Mononuclear cell (primary cell): Measurements from ENCODE around the gene NBDY. TPM values are rescaled to one million over a fixed set of nuclear protein-coding genes. Genes with fewer than 3 reads are reported as not detected.
"Not testable (repeated sequence)": the region's sequence is repeated elsewhere in the genome, so short reads cannot be mapped to it uniquely, and the experiment has no call there.

Source experiments
- H3K27me3 ChIP-seq: 2 replicates; pipeline ENCODE4 v1.6.0; 2011; ENCODE audit warnings: low read length, control low read depth; ENCODE audit not compliant: insufficient read depth
- H3K4me1 ChIP-seq: 2 replicates; pipeline ENCODE4 v1.5.1; 2011; ENCODE audit warnings: mild to moderate bottlenecking, low read length, control low read depth; ENCODE audit not compliant: insufficient read depth
- H3K4me3 ChIP-seq: 2 replicates; pipeline ENCODE4 v1.5.1; 2011; ENCODE audit warnings: mild to moderate bottlenecking, low read length, moderate library complexity
- H3K9me3 ChIP-seq: 2 replicates; pipeline ENCODE4 v1.5.1; 2011; ENCODE audit warnings: low read depth, mild to moderate bottlenecking, control low read depth, low read length
- total RNA-seq: library from RNA; depleted of rRNA; stranded (reverse); fragments of >200 nt; gene quantifications from one replicate; pipeline ENCODE4 v1.2.3, GENCODE V29; 2012

The NBDY gene, protein sequence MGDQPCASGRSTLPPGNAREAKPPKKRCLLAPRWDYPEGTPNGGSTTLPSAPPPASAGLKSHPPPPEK
- 8.7 TPM for total RNA-seq

DNA sequence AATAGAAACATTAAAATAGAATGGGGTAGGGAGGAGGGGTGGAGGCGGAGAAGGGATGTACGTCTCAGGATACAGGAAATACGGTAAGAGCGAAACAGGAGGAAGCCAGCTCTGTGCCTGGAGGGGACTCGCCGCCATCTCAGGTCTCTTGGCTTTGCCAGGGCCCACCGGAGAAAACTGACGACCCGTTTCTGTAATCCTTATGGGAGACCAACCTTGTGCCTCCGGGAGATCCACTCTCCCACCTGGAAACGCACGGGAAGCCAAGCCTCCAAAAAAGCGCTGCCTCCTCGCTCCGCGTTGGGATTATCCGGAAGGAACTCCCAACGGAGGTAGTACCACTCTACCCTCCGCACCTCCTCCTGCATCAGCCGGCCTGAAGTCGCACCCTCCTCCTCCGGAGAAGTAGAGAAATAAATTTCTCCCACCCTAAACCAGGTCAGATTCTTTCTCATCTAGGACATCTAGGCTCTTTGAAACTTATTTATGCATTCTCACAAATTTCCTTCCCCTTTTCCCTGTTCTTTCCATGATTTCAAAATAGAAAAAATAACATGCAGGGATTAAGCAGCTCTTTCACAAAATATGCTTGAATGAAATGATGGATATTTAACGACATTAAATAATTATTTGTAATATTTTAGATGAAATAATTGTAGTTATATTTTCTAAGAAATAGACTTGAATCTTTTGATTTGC is at the start of gene NBDY:
NBDY (plus strand) TSS at position 92 of the 699 bp plus-strand sequence; CDS start at position 203, 111 bp downstream.
- Histone ChIP-seq H3K9me3 (no peaks in the 10 kb centered on the region), H3K27me3 (no peaks in the 10 kb centered on the region), H3K4me1 (peaks cover 10% of the 10 kb centered on the region), H3K4me3 (peak within 1 kb of the TSS; percentile 72)

DNA sequence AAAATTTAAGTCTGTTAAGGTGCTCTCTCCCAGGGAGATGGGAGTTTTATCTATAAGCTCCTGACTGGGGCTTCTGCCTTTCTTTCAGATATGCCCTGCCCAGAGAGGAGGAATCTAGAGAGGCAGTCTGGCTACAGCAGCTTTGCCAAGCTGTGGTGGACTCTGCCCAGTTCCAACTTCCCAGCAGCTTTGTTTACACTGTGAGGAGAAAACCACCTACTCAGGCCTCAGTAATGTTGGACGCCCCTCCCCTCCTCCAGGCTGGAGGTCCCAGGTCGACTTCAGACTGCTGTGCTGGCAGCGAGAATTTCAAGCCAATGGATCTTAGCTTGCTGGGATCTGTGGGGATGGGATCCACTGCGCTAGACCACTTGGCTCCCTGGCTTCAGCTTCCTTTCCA is 24.5 kb upstream of the NBDY start:
- not testable (repeated sequence) for H3K4me1 ChIP-seq, H3K4me3 ChIP-seq, H3K27me3 ChIP-seq, H3K9me3 ChIP-seq

DNA sequence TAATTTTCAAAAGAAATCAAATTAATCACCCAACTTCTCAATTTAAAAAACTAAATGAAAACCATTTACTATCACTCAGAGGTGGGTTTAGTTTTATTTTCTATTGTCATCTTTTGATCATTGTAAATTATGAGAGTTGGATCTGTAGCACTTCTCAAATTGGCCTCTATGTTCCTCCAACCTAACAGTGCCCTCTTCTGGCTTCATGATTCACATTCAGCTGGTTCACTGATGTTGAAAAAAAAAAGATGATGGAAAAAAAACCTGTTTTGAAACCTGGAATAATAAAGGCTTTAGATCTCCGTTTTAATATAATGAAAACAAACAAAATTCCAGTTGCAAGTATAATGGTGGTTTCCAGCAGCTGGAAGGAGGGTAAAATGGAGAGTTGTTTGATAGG is 2.4 kb upstream of the NBDY start:
- H3K27me3 ChIP-seq = no peaks in the 10 kb centered on the region
- no peak overlapping the region for H3K4me3 ChIP-seq
- H3K9me3 ChIP-seq = no peaks in the 10 kb centered on the region
- peaks cover 10% of the 10 kb centered on the region for H3K4me1 ChIP-seq

DNA sequence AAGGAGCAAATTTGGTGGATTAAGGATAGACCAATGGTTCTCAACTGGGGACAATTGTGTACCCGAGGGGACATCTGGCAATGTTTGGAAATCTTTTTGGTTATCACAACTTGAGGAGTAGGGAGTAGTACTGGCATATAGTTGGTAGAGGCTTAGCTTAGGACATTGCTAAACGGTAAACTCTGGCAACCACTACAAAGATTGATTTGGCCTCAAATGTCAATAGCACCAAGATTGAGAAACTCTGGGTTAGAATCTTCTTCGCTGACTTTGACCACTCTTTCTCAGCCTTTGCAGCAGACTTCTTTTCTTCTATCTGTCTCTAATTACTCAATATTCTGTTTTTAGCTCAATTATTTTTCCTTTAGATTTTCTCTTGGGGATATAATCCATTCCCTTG is 1.5 kb upstream of the NBDY start:
- Histone ChIP-seq H3K27me3 (no peaks in the 10 kb centered on the region), H3K9me3 (no peaks in the 10 kb centered on the region), H3K4me1 (peaks cover 10% of the 10 kb centered on the region), H3K4me3 (no peak overlapping the region)

DNA sequence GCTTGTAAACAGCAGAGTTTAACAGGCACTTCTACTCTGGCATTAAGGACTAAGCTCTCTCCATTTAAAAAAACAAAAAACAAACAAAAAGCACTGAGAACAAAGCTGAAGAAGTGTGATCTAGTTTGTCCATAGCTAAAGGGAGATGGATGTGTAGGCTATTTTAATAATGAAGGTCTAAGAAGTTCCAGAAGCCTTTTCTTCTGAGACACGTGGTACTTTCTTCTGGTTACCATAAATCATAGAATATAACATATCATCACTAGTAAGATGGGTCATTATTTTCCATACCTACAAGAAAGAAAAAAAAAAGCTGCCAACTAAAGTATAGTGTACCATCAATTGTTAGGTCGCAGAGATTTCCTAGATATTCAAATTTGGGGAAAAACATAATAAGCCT is 722 bp upstream of the NBDY start:
- no peaks in the 10 kb centered on the region for H3K27me3 ChIP-seq
- H3K4me3 ChIP-seq = no peak overlapping the region
- no peaks in the 10 kb centered on the region for H3K9me3 ChIP-seq
- H3K4me1 ChIP-seq = peaks cover 10% of the 10 kb centered on the region

DNA sequence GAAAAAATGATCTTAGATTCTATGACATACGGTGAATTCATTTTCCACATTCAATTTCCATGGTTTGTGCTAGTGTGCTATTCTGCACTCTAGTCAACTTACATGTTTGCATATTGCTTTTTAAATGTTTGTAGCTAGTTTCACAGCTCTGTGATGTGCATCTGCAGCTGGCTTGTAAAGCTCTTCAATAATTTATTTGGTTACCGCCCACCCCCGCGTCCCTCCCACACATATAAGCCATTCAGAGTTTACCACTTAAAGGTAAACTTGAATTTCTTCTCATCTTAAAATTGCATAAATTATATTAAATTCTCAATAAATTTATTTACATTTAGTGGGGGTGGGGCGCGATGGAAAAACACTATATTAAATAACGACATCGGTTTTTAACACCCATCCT is 291 bp upstream of the NBDY start:
- Histone ChIP-seq H3K9me3 (no peaks in the 10 kb centered on the region), H3K27me3 (no peaks in the 10 kb centered on the region), H3K4me1 (peaks cover 10% of the 10 kb centered on the region), H3K4me3 (peak overlapping the region; percentile 72)

DNA sequence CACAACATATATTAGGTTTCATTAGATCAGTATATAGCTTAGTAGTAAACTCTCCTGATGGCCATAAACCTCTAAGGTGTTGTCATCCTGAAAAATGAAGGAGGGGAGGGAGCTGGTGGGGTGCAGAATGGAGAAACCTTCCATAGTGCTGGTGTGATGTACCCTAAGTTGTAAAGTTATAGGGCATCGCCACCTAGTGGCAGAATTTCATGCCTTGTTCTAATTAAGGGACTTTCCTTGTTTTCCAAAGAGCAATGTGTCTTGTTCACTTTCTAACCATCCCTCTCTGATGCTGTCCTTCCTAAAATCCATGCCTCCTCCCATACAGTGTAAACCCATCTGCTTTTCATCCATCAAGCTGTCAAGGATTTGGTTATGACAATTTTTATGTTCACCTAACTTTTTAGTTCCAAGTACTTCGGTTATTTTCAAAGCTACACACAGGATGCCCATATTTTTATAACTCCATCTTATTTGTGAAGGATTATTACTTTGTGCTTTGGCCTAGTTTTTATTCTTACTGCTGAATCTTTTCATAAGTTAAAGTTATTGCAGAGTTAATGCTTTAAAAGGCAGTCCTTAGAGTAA is 4.5 kb downstream of the NBDY start:
- H3K27me3 ChIP-seq = no peaks in the 10 kb centered on the region
- no peak overlapping the region for H3K4me3 ChIP-seq
- no peaks in the 10 kb centered on the region for H3K9me3 ChIP-seq
- H3K4me1 ChIP-seq = peaks cover 14% of the 10 kb centered on the region

DNA sequence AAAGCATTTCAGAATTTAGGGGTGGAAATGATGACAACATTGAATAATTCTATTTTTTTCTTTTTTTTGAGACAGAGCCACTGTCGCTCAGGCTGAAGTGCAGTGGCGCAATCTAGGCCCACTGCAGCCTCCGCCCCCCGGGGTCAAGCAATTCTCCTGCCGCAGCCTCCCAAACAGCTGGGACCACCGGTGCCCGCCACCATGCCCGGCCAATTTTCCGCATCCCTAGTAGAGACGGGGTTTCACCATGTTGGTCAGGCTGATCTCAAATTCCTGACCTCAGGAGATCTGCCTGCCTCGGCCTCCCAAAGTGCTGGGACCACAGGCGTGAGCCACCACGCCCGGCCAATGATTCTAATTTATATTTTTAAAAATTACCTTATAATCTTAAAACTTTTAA is 7.2 kb downstream of the NBDY start:
- H3K9me3 ChIP-seq = no peaks in the 10 kb centered on the region
- H3K4me1 ChIP-seq = peaks cover 7% of the 10 kb centered on the region
- no peaks in the 10 kb centered on the region for H3K27me3 ChIP-seq
- no peak overlapping the region for H3K4me3 ChIP-seq

DNA sequence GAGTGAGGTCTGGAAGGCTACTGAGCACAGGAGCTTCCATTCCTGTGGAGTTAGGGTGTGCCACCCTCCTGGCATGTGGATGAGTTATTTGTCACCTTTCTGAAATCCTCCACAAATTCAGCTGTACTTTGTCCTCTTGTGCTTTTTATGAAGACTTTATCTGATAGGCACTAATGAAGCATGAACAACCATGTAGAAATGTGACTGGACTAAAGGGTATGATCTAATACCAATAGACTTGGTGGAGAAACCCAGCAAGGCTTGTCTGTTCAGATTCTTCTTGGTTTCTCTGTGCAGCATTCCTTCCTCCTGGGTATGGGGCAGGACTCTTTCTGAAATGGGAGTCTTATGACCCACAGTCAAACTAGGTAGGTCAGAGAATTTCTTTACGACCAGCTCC is 9.6 kb downstream of the NBDY start:
- H3K4me3 ChIP-seq = no peak overlapping the region
- H3K4me1 ChIP-seq = peaks cover 5% of the 10 kb centered on the region
- H3K27me3 ChIP-seq = no peaks in the 10 kb centered on the region

DNA sequence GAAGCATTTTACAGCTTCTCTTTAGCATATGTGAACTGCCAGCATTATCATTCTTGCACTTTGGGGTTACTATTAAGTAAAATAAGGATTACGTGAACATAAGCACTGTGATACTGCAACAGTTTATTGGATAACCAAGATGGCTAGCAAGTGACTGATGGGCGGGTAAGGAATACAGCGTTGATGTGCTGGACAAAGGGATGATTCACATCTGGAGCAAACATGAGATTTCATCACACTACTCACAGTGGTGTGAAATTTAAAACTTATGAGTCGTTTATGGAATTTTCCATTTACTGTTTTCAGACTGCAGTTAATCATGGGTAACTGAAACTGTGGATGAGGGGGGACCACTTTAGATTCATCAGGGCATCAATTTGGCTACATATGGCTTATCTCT is 16.0 kb downstream of the NBDY start:
- Histone ChIP-seq H3K9me3 (no peaks in the 10 kb centered on the region), H3K4me3 (no peak overlapping the region), H3K27me3 (no peaks in the 10 kb centered on the region), H3K4me1 (no peaks in the 10 kb centered on the region)

More for the DNA sequence above, 9.6 kb downstream of the NBDY start:
- H3K9me3 ChIP-seq = no peaks in the 10 kb centered on the region

DNA sequence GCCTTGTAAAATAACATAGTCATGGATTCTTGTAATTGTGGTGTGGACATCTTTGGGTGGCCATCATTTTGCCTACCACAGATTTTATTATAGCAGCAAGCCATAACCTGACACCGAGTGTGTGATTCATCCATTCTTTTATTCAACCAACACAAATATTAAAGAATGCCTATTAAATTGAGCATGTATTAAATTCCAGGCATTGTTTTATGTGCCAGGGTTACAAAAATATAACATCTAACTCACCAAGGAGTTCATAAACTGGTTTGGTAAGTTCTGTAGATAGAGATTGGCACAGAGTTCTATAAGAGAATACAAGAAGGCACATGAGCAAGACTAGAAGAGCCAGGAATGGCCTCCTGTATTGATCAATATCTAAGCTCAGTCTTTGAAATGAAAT is 18.0 kb downstream of the NBDY start:
- Histone ChIP-seq H3K27me3 (no peaks in the 10 kb centered on the region), H3K4me3 (no peak overlapping the region), H3K9me3 (no peaks in the 10 kb centered on the region)

DNA sequence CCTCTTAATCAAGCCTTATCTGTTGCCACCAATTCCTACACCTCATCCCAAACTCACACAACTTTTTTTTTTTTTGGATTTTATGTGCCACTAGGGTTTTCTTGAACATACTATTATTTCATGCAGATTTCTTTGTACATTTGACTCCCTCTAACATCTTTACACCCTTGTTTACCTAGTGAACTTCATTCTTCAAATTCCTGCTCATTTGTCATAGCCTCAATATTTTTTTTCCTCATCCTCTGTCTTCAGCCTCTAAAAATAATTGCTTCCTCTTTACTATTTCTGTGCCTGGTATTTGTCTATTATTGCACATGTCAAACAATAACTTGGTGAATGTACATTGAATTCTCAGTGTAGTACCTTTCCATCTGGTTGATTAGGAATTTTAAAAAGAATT is 22.0 kb downstream of the NBDY start:
- Histone ChIP-seq H3K9me3 (no peaks in the 10 kb centered on the region), H3K4me1 (no peaks in the 10 kb centered on the region), H3K4me3 (no peak overlapping the region), H3K27me3 (no peaks in the 10 kb centered on the region)

More for the DNA sequence above, 18.0 kb downstream of the NBDY start:
- H3K4me1 ChIP-seq = no peaks in the 10 kb centered on the region

DNA sequence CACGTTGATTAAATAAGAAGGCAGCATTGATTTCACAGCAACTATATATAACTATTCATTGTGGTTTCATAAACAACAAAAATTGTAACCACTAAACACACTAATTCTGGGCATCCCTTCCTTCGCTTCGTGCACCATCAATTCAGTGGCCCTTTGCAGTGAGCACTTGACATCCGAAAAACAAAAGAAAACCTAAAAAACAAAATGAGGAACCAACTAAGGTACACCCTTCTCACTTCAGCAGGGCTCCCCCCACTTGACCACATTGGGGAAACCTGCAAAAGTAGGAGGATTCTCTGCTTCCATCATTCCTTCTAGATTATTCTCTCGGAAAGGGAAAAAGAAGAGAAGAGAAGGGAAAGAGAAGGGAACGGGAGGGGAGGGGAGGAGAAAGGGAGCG is 28.3 kb downstream of the NBDY start:
- Histone ChIP-seq H3K27me3 (no peaks in the 10 kb centered on the region), H3K4me3 (no peak overlapping the region), H3K4me1 (peaks cover 7% of the 10 kb centered on the region), H3K9me3 (no peaks in the 10 kb centered on the region)

DNA sequence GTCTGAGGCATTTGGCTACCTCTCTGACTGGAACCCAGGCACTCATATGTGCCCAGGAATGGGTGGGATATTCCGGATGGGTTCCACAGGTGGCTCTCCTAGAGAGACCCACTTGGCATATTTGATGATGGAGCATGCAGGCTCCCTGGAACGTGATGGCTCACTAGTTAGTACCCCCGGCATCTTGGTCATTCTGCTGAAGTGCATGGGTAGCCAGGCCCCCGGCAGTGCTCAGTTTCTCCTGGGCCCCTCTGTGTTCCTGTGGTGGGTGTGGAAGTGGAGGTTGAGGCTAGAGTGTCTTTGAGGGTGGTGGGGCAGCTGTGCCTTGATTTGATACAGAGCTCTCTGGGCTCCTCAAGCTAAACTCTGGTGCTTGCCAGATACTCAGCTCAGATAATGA is 29.4 kb downstream of the NBDY start:
- H3K4me1 ChIP-seq = peaks cover 19% of the 10 kb centered on the region
- no peak overlapping the region for H3K4me3 ChIP-seq
- no peaks in the 10 kb centered on the region for H3K9me3 ChIP-seq

DNA sequence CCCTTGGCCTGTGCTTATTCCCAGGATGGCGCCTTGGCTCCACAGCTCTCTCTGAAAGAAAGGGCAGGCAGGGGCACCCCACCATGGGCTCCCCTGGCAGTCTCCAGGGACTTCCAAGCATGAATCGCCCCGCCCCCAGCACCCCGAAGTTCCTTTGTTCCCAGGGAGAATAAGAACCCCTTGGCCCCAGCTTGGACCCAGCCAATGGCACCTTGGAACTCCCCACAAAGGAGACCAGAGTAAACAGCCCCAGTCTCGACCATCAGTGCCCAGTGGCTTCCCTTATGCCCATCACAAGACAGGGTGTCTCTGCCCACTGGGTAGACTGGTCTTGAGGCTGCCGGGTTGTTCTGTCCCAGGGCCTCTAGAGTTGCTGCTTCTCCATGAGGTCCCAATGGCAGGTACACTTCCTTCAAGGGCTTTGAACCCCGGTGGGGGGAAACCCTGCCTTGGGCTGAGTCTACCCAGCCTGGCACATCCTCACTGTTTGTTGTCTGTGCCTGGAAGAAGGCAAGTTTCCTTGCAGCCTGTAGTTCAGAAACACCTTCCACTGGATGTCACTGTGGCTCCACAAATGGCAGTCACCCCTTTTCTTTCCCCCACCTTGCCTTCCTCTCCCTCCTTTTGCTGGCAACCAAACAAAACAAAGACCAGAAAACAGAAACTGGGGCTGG is 30.8 kb downstream of the NBDY start:
- Histone ChIP-seq H3K4me1 (peaks cover 26% of the 10 kb centered on the region), H3K9me3 (no peaks in the 10 kb centered on the region), H3K27me3 (no peaks in the 10 kb centered on the region), H3K4me3 (no peak overlapping the region)

More for the DNA sequence above, 29.4 kb downstream of the NBDY start:
- H3K27me3 ChIP-seq = no peaks in the 10 kb centered on the region
